GM19099 (cell line): Measurements from ENCODE around the gene COPZ2.

ENCODE experiments used
- POLR2A ChIP-seq: IDR thresholded peaks from 3 replicates; pipeline ENCODE4 v1.6.1; 2011; ENCODE audit warnings: low read depth; ENCODE audit not compliant: insufficient read length; ENCODE audit errors: extremely low read depth

Gene COPZ2

DNA sequence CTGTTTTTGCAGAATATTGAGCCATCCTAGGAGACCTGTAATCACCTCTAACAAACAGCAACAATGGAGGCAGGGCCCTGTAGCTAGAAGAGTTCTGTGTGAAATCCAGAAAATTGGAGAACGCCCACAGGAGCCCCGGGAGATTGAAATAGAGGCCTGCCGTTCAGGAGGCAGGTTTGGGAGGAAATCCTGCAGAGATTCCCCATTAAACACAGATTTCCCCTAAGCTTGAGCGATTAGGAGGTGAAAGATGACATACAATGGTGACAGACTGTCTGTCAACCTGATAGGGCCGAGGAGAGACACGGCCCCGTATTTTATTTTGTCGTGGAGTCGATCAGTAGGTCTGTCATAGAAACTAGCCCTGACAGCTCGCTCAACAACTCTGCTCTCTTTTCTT is 48.4 kb downstream of the COPZ2 start:
- no peak for TF ChIP-seq POLR2A

DNA sequence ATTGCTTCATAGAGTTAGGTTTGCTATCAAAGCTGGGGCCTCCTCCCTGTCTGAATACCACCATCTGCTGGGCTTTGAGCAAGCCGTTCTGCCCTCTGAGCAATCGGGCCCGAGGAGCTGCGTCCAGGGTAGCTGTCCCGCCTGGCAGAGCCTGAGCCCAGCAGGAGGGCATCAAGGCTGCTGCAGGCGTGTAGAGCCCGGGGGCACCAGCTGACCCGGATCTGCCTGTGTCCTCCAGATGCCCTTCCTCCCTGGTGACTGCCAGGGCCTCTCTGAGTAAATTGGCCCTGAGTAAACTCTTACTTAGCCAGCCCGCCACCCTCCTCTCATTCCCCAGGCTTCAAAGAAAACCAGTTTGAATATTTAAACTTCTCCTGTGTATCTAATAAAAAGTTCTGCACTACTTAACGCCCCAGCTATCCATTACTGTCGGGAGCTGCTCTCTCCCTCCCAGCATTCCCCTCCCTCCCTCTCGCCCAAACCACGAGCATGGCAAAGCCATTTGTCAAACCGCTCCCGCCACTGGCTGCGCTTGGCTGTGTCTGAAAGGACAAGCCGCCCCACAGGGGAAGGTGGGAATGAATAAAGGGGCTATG is 50.3 kb downstream of the COPZ2 start:
- no peak for TF ChIP-seq POLR2A

DNA sequence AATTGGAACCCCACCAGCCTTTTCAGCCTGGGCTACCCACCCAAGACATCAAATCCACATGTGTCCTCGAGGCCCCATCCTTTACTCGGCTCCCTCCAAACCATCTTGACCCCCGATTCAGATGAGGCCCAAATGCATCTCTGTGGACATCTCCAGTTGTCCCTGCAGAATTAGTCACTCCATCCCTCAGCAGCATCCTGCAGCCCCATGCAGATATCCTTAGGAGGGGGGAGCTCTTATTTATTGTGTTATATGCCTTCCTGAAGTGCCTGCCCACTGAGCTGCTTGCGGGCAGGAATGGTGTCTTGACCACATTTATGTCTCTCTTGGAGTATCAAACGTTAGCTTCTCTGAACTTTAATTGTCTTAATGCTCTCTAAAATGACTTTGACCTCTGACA is 51.1 kb downstream of the COPZ2 start:
- no peak for TF ChIP-seq POLR2A

DNA sequence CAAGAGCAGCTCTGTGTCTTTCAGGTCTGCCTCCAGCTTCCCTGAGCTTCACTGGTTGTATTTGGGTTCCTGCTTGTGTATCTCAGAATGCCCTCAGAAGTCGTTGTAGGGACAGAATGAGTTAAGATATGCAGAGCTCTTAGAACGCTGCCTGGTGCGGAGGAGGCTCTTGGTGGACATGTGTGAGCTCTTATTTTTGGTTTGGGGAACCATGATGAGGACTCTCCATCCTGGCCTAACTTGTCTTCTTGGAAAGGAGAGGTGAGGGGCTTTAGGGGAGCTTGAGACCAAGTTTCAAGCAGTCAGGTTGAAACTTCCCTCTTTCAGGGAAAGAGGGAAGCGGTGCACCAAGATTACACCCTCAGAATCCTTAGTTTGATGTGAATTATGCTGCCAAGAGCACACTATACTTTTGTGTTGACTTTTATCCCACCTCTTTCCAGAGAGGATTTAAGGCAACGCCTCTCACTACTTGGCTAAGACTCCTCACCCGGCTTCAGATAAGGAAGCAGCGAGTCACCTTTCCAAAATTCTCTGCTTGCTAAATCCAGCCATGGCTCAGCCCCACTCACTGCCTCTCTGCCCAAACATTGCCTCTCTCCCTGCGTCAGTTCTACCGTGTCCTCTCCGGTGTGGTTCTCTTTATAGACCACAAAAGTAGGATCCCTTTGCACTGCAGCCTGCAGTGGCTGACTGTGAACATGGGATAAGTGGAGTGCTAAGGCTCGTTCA is 53.9 kb downstream of the COPZ2 start:
- TF ChIP-seq POLR2A: no peak

DNA sequence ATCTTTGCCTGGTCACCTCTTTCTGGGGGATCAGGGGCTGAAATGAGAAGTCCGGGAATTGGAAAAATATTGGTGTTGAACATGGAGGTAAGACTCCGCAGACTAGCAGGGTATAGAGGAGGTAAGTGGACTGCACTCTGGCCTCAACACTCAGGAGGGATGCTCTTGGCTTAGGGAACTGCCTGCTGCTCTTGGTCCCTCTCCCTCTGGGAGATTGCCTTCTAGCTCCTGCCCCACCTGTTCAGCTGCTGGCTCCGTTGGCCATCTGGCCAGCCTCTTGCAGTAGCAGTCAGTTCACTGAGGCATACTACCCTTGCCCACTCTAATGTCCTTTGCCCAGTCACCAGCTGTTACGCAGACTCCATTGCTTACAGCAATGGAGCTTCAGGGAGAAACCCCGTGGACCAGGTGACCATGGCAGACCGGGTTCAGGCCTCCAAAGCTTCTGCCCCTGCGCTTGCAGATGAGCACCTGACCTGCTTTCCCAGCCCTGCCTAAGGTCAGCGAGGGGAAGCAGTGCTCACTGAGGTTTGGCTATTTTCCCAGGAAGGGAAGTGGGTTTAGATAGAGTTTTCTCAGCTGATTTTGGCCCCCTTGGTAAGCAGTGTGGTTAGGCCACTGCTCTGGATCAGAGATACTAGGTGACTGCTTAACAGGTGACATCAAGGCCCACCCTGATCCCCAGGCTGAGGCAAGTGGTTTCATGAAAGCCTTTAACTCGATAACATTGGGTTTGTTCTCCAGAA is 54.8 kb downstream of the COPZ2 start:
- TF ChIP-seq POLR2A: no peak

DNA sequence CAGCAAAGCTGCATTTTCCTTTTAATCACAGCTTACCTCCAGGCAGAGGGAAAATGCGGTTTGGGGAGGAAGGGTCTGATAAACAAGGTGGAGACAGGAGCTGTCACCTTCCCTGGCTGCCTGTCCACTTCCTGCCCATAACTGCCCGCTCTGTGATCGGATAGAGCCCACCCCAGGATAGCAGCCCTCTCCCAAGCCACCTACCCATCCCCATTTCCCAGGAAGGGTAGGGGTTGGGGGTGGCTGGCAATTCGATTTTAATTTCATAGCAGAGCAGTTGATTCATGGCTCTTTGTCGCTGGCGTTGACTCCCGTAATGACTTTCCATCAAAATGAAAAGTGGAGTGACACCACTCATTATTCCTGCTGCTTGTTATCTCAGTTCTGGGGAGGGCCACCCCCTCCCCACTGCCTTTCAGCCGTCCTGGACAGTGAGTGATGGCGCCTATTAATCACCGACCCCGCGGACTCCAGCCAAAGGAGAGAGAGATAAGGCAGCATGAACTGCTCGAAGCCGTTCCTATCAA is 55.4 kb downstream of the COPZ2 start:
- no peak for TF ChIP-seq POLR2A

DNA sequence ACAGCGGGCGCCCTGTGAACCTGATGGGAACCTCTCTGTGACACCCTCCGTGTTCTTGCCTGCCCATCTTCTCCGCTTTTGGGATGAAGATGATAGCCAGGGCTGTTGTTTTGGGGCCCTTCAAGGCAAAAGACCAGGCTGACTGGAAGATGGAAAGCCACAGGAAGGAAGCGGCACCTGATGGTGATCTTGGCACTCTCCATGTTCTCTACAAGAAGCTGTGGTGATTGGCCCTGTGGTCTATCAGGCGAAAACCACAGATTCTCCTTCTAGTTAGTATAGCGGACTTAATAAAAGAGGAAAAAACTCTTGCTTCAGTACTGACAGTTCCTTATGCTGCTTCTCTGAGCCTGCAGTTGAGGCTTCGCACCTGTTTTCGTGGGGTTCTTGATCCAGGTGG is 56.1 kb downstream of the COPZ2 start:
- no peak for TF ChIP-seq POLR2A

DNA sequence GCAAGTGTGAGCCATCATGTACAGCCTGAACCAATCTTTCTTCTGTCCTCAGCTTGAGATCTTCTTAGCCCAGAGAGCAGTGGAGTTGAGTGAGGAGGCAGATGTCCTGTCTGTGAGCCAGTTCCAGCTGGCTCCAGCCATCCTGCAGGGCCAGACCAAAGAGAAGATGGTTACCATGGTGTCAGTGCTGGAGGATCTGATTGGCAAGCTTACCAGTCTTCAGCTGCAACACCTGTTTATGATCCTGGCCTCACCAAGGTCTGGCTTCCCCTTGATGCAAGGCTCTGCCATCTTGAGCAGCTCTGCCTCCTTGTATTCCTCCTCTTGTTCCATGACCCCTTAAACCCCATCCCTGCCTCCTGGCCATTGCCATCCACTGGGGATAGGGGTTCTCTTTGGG is 57.1 kb downstream of the COPZ2 start:
- no peak for TF ChIP-seq POLR2A

DNA sequence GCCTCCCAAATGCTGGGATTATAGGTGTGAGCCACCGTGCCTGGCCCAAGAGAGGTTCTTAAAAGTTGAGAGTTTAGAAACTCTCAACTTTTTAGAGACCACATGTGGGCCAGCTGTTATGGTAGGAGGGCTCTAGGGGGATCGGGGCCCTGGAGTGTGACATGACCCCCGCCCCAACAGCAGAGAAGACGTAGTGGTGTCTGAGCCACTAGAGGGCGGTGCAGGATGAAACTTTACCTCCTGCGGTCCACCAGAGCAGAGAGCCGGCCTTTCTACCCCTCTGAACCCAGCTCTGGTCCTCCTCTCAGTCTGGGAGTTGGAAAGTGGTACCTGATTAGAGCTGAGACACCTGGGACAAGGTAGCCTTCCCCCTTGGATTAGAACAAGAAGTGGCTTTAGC is 59.3 kb downstream of the COPZ2 start:
- TF ChIP-seq POLR2A: no peak
